GM11168 (cell line): ENCODE measurements around the gene MED10.

ENCODE experiments used
- in situ Hi-C: fragments of 300-500 bp; cut with MboI; formaldehyde crosslinking; loops from one replicate; pipeline ENCODE4 v1.12.0; 2022; ENCODE audit warnings: low sequenced_read_pairs; ENCODE audit not compliant: unreplicated experiment

MED10 gene, protein sequence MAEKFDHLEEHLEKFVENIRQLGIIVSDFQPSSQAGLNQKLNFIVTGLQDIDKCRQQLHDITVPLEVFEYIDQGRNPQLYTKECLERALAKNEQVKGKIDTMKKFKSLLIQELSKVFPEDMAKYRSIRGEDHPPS

DNA sequence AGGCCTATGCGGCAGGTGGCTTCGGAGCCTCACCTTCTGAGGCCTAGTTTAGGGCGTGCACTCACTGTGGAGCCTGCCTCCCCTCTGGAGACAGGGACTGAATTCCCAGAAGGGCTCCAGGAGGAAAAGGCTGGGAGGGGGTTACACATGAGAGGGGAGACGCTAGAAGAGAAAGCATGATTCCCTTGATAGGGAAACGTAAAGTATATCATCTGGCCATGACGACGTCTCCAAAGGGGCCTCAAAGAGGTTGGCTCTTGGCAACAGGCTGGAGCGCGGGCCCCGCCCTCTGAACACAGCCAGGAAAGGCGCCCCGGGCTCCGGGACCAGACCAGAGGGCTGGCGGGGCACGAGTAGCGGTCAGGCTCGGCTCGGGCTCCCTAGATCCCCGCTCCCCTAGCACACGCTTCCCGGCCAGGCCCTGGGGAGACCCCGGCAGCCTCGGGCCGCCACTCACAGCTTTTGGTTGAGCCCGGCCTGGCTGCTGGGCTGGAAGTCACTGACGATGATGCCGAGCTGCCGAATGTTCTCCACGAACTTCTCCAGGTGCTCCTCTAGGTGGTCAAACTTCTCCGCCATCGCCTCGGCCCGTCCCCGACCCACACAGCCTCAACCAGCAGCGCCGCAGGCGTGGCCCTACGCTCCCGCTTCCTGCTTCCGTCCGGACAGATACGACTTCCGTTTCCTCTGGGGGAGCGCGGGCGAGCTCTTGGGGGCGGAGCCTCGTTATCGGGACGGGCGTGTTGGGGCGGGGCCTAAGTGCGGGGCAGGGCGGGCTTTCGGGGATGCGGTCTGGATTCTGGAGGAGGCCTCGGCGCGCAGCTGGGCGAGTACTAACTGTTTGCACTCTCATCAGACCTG is at the start of gene MED10:
MED10 (minus strand) TSS at position 643 of the 861 bp plus-strand sequence; CDS start at position 579, 64 bp downstream.
- in situ Hi-C loops, result no loop called here

DNA sequence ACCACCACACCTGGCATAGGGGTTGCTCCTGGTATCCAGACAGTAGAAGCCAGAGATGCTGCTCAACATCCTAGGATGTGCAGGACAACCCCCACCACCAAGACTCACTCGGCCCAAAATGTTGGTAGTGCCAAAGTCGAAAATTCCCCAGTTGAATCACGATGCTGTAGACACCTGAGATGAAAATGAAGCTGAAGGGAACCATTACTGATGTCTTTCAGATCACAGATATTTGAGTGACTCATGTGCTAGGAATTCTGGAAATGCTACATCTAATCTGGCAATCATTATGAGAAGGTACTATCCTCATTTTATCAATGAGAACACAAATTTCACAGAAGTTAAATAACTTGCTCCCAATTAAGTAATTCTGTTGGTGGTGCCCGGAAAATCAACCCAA is 49.3 kb upstream of the MED10 start:
- in situ Hi-C loops, result no loop called here

GRCh38 chr5:6424700-6425099 is 46.4 kb upstream of the MED10 start:
- in situ Hi-C loops, result no loop called here

DNA sequence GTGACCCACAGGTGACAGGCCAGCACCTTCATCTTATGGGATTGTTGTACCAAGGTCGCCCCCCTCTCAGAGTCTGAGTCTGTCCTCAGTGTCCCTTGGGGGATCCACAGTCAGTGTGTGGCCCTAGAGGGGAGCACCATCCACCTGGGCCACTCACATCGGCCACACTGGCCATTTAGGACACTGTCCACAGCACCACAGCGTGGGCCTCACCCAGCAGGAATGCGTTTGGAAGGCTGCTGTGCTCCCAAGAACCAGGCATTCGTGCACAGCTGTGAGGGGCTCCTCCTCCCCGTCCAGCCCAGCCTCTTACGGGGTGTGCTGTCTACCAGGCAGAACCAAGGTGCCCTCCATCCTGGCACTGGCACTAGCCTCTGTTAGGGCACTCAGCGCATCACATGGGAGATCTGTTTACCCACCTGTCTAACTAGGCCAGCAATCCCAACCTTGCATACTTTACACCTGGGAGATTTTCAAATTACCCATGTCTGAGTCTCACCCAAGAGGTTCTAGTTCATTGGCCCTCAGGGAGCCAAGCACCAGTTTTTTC is 45.8 kb upstream of the MED10 start:
- in situ Hi-C loops, result no loop called here

- in situ Hi-C loops, result no loop called here
These were observed 45.2 kb upstream of the MED10 start for GRCh38 chr5:6423327-6424109.

DNA sequence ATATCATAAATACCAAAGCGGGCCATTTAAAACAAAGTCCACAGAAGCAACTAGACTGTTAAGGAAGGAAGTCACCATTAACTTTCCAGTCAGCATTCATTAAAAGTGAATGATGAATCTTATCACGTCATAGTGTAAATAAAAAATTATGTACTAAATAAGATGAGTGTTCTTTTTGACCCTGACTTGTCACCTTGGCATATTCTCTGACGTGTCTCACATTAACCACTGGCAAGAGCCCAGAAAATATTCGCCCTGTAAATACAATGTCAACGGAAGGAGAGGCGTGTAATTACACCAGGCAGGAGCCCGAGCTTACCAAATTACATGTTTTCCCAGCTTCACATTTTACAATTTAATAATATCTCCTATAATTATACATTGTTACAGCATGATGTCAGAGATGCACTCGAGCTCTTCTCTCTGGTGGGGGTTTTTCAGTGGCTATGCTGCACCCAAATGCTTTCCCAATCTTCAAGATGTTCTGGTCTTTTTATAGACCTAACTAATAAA is 41.0 kb upstream of the MED10 start:
- in situ Hi-C loops, result no loop called here

GRCh38 chr5:6418679-6419276 is 40.4 kb upstream of the MED10 start:
- in situ Hi-C loops, result no loop called here

GRCh38 chr5:6417657-6418056 is 39.3 kb upstream of the MED10 start:
- in situ Hi-C loops, result no loop called here

- in situ Hi-C loops, result no loop called here
These were observed 34.5 kb upstream of the MED10 start for GRCh38 chr5:6412811-6413210.

DNA sequence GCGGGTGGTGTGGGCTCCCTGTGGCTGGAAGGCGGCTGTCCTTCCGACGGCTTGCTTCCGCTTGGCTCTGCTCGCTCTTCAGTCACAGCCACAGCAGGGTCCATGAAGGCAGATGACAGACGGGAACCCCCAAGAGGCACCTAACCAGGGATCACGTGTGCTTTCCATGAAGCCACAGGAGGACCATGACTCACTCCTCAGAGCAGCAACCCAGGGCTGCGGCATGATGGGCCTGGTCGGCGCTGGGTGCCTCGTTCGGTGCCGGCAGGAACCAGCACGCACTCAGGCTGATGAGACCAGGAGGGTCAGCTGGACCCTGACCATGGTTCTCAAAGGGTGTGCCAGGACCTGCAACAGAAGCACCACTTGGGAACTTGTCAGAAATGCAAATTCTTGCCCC is 32.8 kb upstream of the MED10 start:
- in situ Hi-C loops, result no loop called here

GRCh38 chr5:6410421-6410820 is 32.1 kb upstream of the MED10 start:
- in situ Hi-C loops, result no loop called here

GRCh38 chr5:6408627-6409446 is 30.5 kb upstream of the MED10 start:
- in situ Hi-C loops, result no loop called here

DNA sequence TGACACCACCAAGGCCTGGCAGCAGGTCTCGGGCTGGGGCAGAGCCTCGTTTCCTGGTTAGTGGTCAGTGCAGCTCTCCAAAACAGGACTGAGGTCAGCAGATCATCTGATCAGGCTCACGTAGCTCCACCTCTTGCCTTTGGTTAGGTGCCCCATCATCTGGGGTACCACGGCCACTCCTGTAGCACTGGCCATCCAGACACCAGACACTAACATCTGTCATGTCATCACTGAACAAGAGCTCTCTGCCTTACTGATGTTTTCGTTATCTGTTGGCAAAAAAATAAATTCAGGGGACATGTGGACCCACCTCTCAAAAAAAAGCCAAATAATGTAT is 29.9 kb upstream of the MED10 start:
- in situ Hi-C loops, result no loop called here

DNA sequence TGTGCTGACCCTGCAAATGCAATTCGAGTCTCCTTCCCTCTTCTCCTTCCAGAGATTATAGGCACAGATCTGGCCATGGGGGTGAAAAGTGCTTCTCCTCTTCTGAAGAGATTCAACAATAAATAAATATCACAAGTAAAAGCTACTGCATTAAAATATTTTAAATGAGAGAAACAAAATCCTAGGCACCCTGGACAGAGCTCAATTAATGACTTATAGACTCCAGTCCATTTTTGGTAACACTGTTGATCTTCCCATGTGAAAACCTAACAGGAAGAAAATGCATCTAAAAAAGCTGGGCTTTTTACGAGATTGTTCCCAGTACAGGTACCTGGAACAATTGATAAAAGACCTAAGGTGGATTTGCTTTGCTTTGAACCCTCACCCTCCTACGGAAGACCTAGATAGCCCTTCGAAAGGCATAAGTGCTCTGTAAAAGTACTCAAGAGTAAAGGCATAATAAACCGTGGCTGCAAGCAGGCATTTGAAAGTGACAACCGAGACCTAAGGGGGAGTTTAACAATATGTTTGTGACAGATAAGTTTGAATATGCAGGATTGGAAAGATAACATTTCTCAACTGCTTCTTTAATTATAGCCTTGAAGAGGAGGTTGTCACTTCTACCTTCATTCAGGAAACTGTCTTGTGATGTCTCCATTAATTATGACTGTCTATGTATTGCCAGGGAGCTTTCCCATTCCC is 29.4 kb upstream of the MED10 start:
- in situ Hi-C loops, result no loop called here

DNA sequence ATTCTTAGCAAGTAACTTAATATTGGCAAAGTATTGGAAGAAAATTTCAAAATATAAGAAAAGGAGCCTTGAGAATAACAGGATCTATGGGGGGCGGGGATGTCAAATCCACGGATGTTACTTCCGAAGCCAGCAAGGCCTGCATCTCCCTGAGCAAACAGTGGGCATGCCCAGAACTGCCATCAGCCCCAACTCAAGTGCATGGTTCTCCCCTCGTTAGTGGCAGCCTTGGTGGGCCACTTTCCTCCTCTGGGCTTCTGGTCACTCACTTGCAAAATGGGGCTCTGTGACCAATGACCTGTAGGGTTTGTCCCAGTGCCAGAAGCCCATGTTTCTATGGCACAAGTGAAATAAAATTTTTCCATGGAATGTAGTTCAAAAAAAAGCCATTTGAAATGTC is 27.2 kb upstream of the MED10 start:
- in situ Hi-C loops, result no loop called here

DNA sequence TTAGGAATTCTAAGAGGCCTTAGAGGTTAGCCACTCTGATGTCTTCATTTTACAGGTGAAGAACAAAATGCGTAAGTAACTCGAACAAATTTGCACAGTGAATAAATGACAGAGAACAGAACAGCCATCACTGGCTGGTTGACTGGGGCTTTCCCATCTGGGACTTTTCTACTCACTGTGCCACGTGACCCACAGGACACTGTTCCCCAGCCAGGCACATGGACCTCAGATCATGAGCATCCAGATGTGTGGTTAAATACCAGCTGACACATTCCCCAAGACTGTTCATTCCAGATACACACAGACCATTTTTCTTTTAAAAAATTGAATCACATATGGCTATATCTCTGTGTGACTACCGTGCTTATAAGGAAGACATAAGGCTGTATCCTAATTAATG is 25.8 kb upstream of the MED10 start:
- in situ Hi-C loops, result no loop called here

DNA sequence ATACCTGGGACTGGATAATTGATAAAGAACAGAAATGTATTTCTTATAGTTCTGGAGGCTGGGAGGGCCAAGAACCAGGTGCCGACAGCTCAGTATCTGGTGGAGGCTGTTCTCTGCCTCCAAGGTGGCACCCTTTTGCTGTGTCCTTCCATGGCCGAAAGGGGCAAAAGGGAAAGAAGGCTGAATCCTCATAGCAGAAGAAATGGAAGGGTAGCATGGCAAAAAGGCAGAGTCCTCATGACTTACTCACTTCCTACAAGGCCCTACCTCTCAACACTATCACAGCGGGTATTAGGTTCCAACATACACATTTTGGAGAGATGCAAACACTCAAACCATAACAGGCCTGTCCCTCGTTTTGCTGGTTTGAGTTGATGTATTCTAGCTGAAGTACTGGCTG is 25.1 kb upstream of the MED10 start:
- in situ Hi-C loops, result no loop called here

GRCh38 chr5:6402939-6403338 is 24.6 kb upstream of the MED10 start:
- in situ Hi-C loops, result no loop called here

DNA sequence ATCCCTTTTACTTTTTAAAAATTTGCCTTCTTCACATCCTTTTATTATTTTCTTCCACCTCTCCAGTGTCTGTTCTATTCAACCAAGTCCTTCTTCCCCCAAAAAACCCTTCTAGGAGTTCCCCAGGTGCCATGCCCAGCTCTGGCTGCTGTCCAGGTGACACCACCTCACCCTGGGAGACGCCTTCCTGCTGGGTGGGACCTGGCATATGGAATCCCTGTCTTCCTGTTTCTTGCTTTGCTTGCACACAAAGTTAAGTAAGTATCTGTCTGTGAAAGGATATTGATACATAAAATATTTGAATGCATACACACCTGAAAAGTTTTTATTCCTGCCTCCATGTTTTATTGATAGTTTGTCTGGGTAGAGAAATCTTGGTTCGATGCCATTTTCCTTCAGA is 23.1 kb upstream of the MED10 start:
- in situ Hi-C loops, result no loop called here
